C4-2B (cell line): ENCODE results near the gene MTA1.

Source experiments
- ZFX ChIP-seq: fragments of 450-650 bp; IDR thresholded peaks from 2 replicates; pipeline ENCODE4 v1.6.1; 2017
- TF ChIP-seq, protein P1 (sequence below): fragments of 450-650 bp; conservative IDR thresholded peaks from 2 replicates; pipeline ENCODE4 v1.5.1; 2017; ENCODE audit warnings: mild to moderate bottlenecking

DNA sequence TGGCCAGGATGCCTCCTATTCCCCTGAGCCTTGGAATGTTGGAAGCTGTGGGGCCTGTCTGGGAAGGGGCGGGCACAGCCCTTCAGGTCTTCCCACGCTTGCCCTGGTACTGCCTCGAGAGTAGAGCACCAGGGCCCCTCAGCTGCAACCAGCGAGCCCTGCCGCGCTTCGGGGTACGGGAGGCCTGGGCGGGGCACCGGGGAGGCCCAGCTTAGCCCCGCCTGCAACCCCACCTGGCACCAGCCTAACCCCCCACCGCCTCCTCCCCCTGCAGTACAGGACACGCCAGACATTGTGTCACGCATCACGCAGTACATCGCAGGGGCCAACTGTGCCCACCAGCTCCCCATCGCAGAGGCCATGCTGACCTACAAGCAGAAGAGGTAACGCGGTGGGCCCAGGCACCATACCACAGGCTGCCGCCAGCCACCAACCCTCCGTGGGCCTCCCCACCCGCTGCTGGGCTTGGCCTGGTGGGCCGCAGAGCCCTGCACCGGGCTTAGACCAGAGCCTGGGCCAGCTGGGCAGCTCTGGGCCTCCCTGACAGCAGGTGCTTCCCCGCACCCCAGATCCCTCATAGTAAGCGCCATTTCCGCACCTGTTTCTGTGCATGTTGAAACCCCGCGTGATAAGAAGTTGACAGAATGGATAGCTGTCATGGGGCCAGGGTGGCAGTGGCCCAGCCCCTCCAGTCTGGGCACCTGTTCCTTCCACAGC is 34.9 kb upstream of the MTA1 start:
- TF ChIP-seq, protein P1, sequence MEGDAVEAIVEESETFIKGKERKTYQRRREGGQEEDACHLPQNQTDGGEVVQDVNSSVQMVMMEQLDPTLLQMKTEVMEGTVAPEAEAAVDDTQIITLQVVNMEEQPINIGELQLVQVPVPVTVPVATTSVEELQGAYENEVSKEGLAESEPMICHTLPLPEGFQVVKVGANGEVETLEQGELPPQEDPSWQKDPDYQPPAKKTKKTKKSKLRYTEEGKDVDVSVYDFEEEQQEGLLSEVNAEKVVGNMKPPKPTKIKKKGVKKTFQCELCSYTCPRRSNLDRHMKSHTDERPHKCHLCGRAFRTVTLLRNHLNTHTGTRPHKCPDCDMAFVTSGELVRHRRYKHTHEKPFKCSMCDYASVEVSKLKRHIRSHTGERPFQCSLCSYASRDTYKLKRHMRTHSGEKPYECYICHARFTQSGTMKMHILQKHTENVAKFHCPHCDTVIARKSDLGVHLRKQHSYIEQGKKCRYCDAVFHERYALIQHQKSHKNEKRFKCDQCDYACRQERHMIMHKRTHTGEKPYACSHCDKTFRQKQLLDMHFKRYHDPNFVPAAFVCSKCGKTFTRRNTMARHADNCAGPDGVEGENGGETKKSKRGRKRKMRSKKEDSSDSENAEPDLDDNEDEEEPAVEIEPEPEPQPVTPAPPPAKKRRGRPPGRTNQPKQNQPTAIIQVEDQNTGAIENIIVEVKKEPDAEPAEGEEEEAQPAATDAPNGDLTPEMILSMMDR: no peak
- TF ChIP-seq ZFX: no peak
